ENCODE measurements around the gene GID8. TPM values are rescaled to one million over a fixed set of nuclear protein-coding genes. Genes with fewer than 3 reads are reported as not detected.

Gene GID8
- total and polyA plus RNA-seq, 2 donors (not counting 1 experiment from before 2014, with no cell fraction given) = 12.4 to 47.4 TPM

GRCh38 chr20:62897666-62898065 is 40.3 kb upstream of the GID8 start:
- peaks cover 4 to 46% of the 10 kb centered on the region in 2 experiments for H3K36me3 ChIP-seq (replicated peaks in 1 of 2; ENCODE audit: control extremely low read depth in 1 of 2, control insufficient read depth in 1 of 2, extremely low read depth in 1 of 2, insufficient read depth in 2 of 2, low read length in 1 of 2)

More at GRCh38 chr20:62897666-62898065, 40.3 kb upstream of the GID8 start:
- no peaks in the 10 kb centered on the region for H3K9me3 ChIP-seq (ENCODE audit: control extremely low read depth in 1 of 3, control insufficient read depth in 2 of 3, insufficient read depth in 1 of 3, low read length in 2 of 3)
- H4K20me1 ChIP-seq (ENCODE audit: control insufficient read depth, insufficient read depth, low read length, poor library complexity, severe bottlenecking) = peaks cover 47% of the 10 kb centered on the region
- WGBS (ENCODE audit: insufficient coverage) = 99% methylated on average over 10 of the region's 11 CpGs
- Mint-ChIP-seq H3K4me3 (no peak overlapping the region), H3K4me1 (peaks cover 30% of the 10 kb centered on the region), H3K27ac (peak overlapping the region; percentile 46), H3K9me3 (ENCODE audit: insufficient read depth) (no peaks in the 10 kb centered on the region), H3K27me3 (no peaks in the 10 kb centered on the region)
- no peak overlapping the region for H3K27ac ChIP-seq (ENCODE audit: low read length in 2 of 2)
- ChIA-PET POLR2A (no interaction called here), CTCF (interaction anchor here (0.7 to 1.5 kb wide), 7 partner anchors 9 to 111 kb away, joined by 3 to 5 read pairs (median 3); no protein-coding TSS in a partner anchor)
- no peak for TF ChIP-seq CTCF (IDR thresholded peaks at IDR 0.05)
- no peak for TF ChIP-seq EZH2 (IDR thresholded peaks at IDR 0.05; ENCODE audit: borderline replicate concordance, insufficient read depth, low read depth, low read length, poor library complexity, severe bottlenecking)
- H3K4me1 ChIP-seq (ENCODE audit: control insufficient read depth in 2 of 2, insufficient read depth in 2 of 2, low read length in 2 of 2) = peaks cover 12 to 20% of the 10 kb centered on the region in 2 donors
- no peak overlapping the region for H3K9ac ChIP-seq (ENCODE audit: low read length)
- ATAC-seq (ENCODE audit: low read depth) (no peak), DNase-seq (no peak)
- H3K4me2 ChIP-seq (replicated peaks; ENCODE audit: low read depth, low read length, poor library complexity, severe bottlenecking) = no peak overlapping the region
- H3K4me3 ChIP-seq (ENCODE audit: control extremely low read depth in 1 of 5, extremely low read depth in 1 of 5, insufficient read depth in 1 of 5, low read depth in 2 of 5, low read length in 4 of 5) = no peak overlapping the region
- H3K27me3 ChIP-seq (replicated peaks in 1 of 4; ENCODE audit: control extremely low read depth in 1 of 4, control insufficient read depth in 3 of 4, insufficient read depth in 4 of 4, low read length in 3 of 4) = no peaks in the 10 kb centered on the region
- intact Hi-C loops (cut with micrococcal nuclease) = no loop called here
- H2AFZ ChIP-seq (ENCODE audit: insufficient read depth, low read depth, low read length, poor library complexity, severe bottlenecking) = no peak overlapping the region
- H3K79me2 ChIP-seq (ENCODE audit: control insufficient read depth, insufficient read depth, low read length) = no peaks in the 10 kb centered on the region
